Left kidney (tissue), 2 donors: ENCODE measurements around the gene EBF3. TPM values are rescaled to one million over a fixed set of nuclear protein-coding genes. Genes with fewer than 3 reads are reported as not detected.
A peak's percentile ranks its signal among the peaks of the same experiment; 100 is the strongest.

ENCODE experiments used
- DNase-seq: peaks from one replicate; pipeline ENCODE4 v3.0.0-alpha.2; 2013
- polyA plus RNA-seq: library from polyadenylated mRNA; unstranded; fragments of 120-200 nt; gene quantifications from one replicate; pipeline ENCODE4 v1.2.1, GENCODE V29; 2013; ENCODE audit not compliant: insufficient read length

Gene EBF3
- polyA plus RNA-seq, 1 donor: 2.7 TPM

- DNase-seq: peak; percentile 68
Measured at GRCh38 chr10:129971381-129972144, 7.5 kb upstream of the EBF3 start.

- DNase-seq: peak; percentile 11
Measured at GRCh38 chr10:129970465-129971364, 6.6 kb upstream of the EBF3 start.

GRCh38 chr10:129969911-129970464 lies 5.9 kb upstream of the EBF3 start:
- no peak for DNase-seq

GRCh38 chr10:129969184-129969910 lies 5.3 kb upstream of the EBF3 start:
- no peak for DNase-seq

GRCh38 chr10:129968853-129969183 lies 4.7 kb upstream of the EBF3 start:
- peak; percentile 82 for DNase-seq

GRCh38 chr10:129968020-129968852 lies 4.2 kb upstream of the EBF3 start:
- no peak for DNase-seq

- no peak for DNase-seq
Measured at GRCh38 chr10:129967579-129968019, 3.5 kb upstream of the EBF3 start.

GRCh38 chr10:129966889-129967578 lies 3.0 kb upstream of the EBF3 start:
- DNase-seq: no peak

- no peak for DNase-seq
Measured at GRCh38 chr10:129966370-129966888, 2.4 kb upstream of the EBF3 start.

- DNase-seq: no peak
Measured at GRCh38 chr10:129965959-129966358, 1.9 kb upstream of the EBF3 start.

GRCh38 chr10:129965425-129965808 lies 1.3 kb upstream of the EBF3 start:
- no peak for DNase-seq

GRCh38 chr10:129964611-129965424 lies 744 bp upstream of the EBF3 start:
- no peak for DNase-seq

GRCh38 chr10:129962872-129963640 lies 1.0 kb downstream of the EBF3 start:
- no peak for DNase-seq

GRCh38 chr10:129962031-129962871 lies 1.8 kb downstream of the EBF3 start:
- DNase-seq: no peak

GRCh38 chr10:129961157-129961701 lies 2.8 kb downstream of the EBF3 start:
- no peak for DNase-seq

GRCh38 chr10:129960481-129961156 lies 3.5 kb downstream of the EBF3 start:
- DNase-seq: no peak
